Astrocyte (in vitro differentiated cells and primary cell): ENCODE measurements around the gene CKMT2.

Source experiments
- CTCF ChIP-seq: IDR thresholded peaks from 2 replicates; pipeline ENCODE4 v1.5.1; 2011; ENCODE audit warnings: low read depth, mild to moderate bottlenecking, inconsistent platforms, low read length, moderate library complexity; ENCODE audit not compliant: insufficient read depth
- EZH2 ChIP-seq: IDR thresholded peaks from 2 replicates; pipeline ENCODE4 v1.6.1; 2012; ENCODE audit warnings: mild to moderate bottlenecking, low read length, inconsistent platforms; ENCODE audit not compliant: insufficient read depth

DNA sequence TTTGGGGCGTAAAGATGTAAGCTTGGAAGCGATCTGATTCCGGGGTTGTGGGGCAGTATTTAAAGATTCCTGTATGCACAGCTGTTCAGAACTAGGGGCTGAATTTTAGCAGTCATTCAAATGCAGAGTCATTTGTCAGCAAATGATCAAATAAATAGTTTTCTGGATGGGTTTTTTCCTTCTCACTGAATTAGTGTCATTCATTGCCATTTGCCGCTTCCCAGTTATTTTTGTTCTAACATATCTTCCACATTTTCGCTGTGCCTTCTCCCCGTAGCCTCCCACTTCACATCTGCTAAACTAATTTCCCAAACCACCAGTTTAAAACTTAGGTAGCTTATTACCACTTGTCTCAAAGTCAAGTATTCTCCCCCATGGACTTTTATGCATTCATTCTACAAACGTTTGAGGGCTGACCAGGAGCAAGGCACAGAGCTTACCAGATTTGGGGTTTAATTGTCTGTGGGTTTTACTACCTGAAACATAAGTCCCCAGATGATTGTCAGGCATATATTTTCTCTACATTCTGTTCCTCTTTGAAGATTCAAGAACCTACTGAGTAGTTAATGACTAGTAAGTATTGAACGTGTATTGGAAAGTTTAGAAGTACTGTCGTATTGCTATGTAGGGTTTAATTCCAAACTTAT is 41.3 kb upstream of the CKMT2 start:
- TF ChIP-seq EZH2: no peak
- no peak for TF ChIP-seq CTCF
